T-helper 1 cell (primary cell): ENCODE data around the gene ORMDL2.
"Not testable (repeated sequence)": the region's sequence is repeated elsewhere in the genome, so short reads cannot be mapped to it uniquely, and the experiment has no call there.

Experiments used
- DNase-seq, 5 donors: peaks; one replicate each; pipeline ENCODE4 v3.0.0-alpha.2; 2012 to 2020

Gene ORMDL2

GRCh38 chr12:55861871-55862270 lies 44.0 kb downstream of the ORMDL2 start:
- DNase-seq = no peak

DNA sequence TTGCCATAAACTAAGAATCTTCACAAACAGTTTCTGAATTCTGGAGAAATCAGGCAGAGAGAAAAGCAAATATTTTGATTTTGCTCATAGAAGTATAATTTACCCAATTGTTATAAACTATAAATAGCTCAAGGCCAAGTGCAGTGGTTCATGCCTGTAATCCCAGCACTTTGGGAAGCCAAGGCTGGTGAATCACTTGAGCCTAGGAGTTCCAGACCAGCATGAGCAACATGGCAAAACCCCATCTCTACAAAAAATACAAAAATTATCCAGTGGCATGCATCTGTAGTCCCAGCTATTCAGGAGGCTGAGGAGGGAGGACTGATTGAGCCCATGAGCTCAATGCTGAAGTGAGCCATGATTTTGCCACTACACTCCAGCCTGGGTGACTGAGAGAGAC lies 44.4 kb downstream of the ORMDL2 start:
- no peak for DNase-seq

- DNase-seq = not testable (repeated sequence)
These were observed 45.1 kb downstream of the ORMDL2 start for GRCh38 chr12:55862931-55863330.

- DNase-seq = no peak
These were observed 47.5 kb downstream of the ORMDL2 start for GRCh38 chr12:55865327-55865726.

- not testable (repeated sequence) for DNase-seq
These were observed 48.7 kb downstream of the ORMDL2 start for GRCh38 chr12:55866454-55867004.
